ENCODE data around the gene EIF3L. TPM values are rescaled to one million over a fixed set of nuclear protein-coding genes. Genes with fewer than 3 reads are reported as not detected.

The EIF3L gene
- total RNA-seq, 1 donor from 2014 or later = 452 TPM

DNA sequence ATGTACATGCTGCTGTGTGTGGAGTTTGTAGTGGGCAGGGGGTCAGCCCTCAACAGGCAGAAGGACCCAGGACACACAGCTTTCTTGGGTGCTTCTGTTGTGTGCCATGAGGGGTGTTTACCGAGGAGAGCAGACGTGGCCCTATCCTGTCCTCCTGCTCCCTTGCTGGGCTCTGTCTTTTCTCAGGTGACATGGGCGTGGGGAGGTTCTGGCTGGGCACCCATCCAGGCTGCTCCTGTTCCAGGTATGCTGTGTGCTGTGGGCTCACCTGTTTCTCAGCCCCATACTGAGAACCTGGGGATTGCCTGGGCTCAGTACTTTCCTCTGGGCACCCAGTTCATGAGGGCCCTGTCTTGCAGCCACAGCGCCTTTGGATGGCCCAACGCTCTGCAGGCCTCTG is 80.2 kb downstream of the EIF3L start:
- H3K4me3 Mint-ChIP-seq (ENCODE audit: unreplicated experiment) = no peak overlapping the region
- H3K36me3 Mint-ChIP-seq (ENCODE audit: unreplicated experiment) = peaks cover 22% of the 10 kb centered on the region
- DNase-seq (ENCODE audit: extremely low spot score, unreplicated experiment) = no peak
- H3K9me3 Mint-ChIP-seq (ENCODE audit: unreplicated experiment) = no peaks in the 10 kb centered on the region
- H3K27me3 Mint-ChIP-seq (ENCODE audit: unreplicated experiment) = no peaks in the 10 kb centered on the region
- TF ChIP-seq, protein P1, sequence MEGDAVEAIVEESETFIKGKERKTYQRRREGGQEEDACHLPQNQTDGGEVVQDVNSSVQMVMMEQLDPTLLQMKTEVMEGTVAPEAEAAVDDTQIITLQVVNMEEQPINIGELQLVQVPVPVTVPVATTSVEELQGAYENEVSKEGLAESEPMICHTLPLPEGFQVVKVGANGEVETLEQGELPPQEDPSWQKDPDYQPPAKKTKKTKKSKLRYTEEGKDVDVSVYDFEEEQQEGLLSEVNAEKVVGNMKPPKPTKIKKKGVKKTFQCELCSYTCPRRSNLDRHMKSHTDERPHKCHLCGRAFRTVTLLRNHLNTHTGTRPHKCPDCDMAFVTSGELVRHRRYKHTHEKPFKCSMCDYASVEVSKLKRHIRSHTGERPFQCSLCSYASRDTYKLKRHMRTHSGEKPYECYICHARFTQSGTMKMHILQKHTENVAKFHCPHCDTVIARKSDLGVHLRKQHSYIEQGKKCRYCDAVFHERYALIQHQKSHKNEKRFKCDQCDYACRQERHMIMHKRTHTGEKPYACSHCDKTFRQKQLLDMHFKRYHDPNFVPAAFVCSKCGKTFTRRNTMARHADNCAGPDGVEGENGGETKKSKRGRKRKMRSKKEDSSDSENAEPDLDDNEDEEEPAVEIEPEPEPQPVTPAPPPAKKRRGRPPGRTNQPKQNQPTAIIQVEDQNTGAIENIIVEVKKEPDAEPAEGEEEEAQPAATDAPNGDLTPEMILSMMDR (IDR thresholded peaks at IDR 0.05) = no peak
- H3K4me1 Mint-ChIP-seq (ENCODE audit: unreplicated experiment) = peaks cover 35% of the 10 kb centered on the region
- no peak overlapping the region for H3K27ac Mint-ChIP-seq (ENCODE audit: unreplicated experiment)

DNA sequence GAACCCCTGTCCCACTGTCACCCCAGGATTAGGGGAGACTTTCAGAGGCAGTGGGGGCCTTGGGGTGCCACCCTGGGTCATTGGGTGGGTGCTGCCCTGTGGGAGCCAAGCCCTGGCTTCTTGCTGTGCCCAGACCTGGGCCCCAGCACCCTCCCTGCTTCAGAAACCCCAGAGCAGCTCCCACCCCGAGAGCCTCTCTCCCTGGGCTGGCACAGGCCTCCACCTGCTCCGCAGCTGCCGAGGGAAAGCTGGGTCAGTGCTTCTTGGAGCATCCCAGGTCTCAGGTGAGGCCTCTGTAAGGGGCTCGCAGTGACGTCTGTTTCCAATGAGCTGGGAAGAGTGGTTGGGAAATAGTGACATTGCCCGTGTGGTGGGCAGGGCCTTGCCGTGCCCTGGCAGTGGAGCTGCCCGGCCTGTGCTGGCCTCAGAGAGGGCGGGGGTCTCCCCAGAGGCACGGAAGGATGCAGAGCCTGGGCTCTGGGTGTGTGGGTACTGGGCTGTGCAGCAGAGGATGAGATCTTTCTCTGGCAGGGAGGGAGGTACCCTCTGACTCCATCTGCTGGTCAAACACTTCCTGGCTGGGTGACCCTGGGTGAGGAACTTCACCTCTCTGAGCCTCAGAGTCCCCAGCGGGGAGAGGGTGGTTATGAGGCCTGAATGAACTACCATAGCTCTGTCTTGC is 81.2 kb downstream of the EIF3L start:
- Mint-ChIP-seq H3K4me1 (ENCODE audit: unreplicated experiment) (peaks cover 35% of the 10 kb centered on the region), H3K4me3 (ENCODE audit: unreplicated experiment) (no peak overlapping the region), H3K9me3 (ENCODE audit: unreplicated experiment) (no peaks in the 10 kb centered on the region), H3K27ac (ENCODE audit: unreplicated experiment) (peak overlapping the region; percentile 61), H3K27me3 (ENCODE audit: unreplicated experiment) (no peaks in the 10 kb centered on the region), H3K36me3 (ENCODE audit: unreplicated experiment) (peaks cover 22% of the 10 kb centered on the region)
- no peak for DNase-seq (ENCODE audit: extremely low spot score, unreplicated experiment)
- TF ChIP-seq, protein P1 (IDR thresholded peaks at IDR 0.05) = peak; percentile 60

DNA sequence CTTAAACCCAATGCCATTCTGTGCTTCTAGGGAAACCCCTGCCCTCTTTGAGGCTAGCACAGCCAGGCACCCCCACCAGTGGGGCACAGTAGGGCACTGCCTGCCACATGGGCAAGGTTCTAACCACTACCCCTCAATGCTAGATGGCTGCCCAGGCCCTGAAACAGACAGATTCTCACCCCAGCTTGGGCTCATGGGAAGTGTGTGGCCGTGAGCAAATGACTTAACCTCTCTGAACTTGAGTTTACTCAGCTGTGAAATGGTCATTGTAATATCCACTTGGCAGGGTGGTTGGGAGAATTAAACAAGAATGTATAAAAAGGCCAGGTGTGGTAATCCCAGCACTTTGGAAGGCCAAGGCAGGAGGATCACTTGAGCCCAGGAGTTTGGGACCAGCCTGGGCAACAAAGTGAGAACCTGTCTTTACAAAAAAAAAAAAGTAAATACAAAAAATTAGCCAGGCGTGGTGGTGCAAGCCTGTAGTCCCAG is 81.8 kb downstream of the EIF3L start:
- Mint-ChIP-seq H3K27me3 (ENCODE audit: unreplicated experiment) (no peaks in the 10 kb centered on the region), H3K4me1 (ENCODE audit: unreplicated experiment) (peaks cover 35% of the 10 kb centered on the region), H3K27ac (ENCODE audit: unreplicated experiment) (peak overlapping the region; percentile 61), H3K4me3 (ENCODE audit: unreplicated experiment) (no peak overlapping the region), H3K36me3 (ENCODE audit: unreplicated experiment) (peaks cover 22% of the 10 kb centered on the region), H3K9me3 (ENCODE audit: unreplicated experiment) (no peaks in the 10 kb centered on the region)
- TF ChIP-seq, protein P1 (IDR thresholded peaks at IDR 0.05) = peak; percentile 29
- no peak for DNase-seq (ENCODE audit: extremely low spot score, unreplicated experiment)

DNA sequence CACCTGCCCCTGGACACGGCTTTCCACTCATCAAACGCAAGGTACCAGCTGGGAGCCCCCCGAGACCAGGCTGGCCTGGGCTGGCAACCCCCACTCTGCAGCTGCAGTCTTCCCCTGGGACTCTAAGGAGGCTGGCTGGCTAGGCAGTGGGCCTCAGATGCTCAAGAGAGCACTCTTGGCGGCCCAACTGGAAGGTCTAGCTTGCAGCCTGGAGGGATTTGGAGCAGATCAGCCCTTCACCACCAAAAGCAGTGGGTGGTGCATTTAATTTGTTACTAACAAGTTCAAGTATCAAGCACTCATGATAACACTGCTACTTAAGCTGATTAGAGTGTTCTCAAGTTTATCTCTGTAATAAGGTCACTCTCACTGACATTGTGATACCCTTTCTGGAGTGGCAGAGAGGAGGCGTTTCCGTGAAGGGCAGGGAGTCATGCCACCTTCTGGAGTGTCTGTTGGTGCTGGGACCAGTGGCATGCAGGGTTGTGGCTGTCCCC is 82.7 kb downstream of the EIF3L start:
- H3K4me1 Mint-ChIP-seq (ENCODE audit: unreplicated experiment) = peaks cover 37% of the 10 kb centered on the region
- H3K27ac Mint-ChIP-seq (ENCODE audit: unreplicated experiment) = peak overlapping the region; percentile 61
- no peak for DNase-seq (ENCODE audit: extremely low spot score, unreplicated experiment)
- no peaks in the 10 kb centered on the region for H3K9me3 Mint-ChIP-seq (ENCODE audit: unreplicated experiment)
- TF ChIP-seq, protein P1 (IDR thresholded peaks at IDR 0.05) = no peak
- no peak overlapping the region for H3K4me3 Mint-ChIP-seq (ENCODE audit: unreplicated experiment)
- peaks cover 27% of the 10 kb centered on the region for H3K36me3 Mint-ChIP-seq (ENCODE audit: unreplicated experiment)
- H3K27me3 Mint-ChIP-seq (ENCODE audit: unreplicated experiment) = no peaks in the 10 kb centered on the region

DNA sequence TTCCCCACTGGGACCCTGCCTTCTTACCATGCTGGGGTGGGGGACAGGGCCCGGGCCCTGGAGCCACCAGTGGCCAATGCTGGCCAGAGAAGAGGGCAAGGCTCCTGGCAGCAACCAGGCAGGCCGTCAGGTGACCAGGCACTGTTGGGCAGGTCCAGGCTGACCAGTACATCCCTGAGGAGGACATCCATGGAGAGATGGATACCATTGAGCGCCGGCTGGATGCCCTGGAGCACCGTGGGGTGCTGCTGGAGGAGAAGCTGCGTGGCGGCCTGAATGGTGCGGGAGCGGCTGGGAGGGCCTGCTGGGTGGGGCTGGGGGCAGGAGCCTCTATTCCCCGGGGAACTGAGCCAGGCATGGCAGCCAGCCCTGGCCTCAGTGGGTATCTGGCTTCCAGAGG is 83.2 kb downstream of the EIF3L start:
- DNase-seq (ENCODE audit: extremely low spot score, unreplicated experiment) = no peak
- Mint-ChIP-seq H3K4me3 (ENCODE audit: unreplicated experiment) (no peak overlapping the region), H3K27me3 (ENCODE audit: unreplicated experiment) (no peaks in the 10 kb centered on the region), H3K4me1 (ENCODE audit: unreplicated experiment) (peaks cover 37% of the 10 kb centered on the region), H3K36me3 (ENCODE audit: unreplicated experiment) (peaks cover 27% of the 10 kb centered on the region), H3K27ac (ENCODE audit: unreplicated experiment) (no peak overlapping the region), H3K9me3 (ENCODE audit: unreplicated experiment) (no peaks in the 10 kb centered on the region)
- TF ChIP-seq, protein P1 (IDR thresholded peaks at IDR 0.05) = no peak

Measured in osteocyte (in vitro differentiated cells).